Lung microvascular endothelial cell (primary cell): ENCODE results near the gene LCN6. TPM values are rescaled to one million over a fixed set of nuclear protein-coding genes. Genes with fewer than 3 reads are reported as not detected.
A peak's percentile ranks its signal among the peaks of the same experiment; 100 is the strongest.
"Not testable (repeated sequence)": the region's sequence is repeated elsewhere in the genome, so short reads cannot be mapped to it uniquely, and the experiment has no call there.

Experiments
- DNase-seq, 2 donors: peaks; one replicate each; pipeline versions ENCODE4 v3.0.0 to v3.0.0-alpha.2; 2010; ENCODE audit warnings: low read depth in 2 of 2
- total RNA-seq: library from RNA; depleted of rRNA; stranded (reverse); fragments of >200 nt; gene quantifications from 2 replicates; pipeline ENCODE4 v1.2.1, GENCODE V29; 2014

Gene LCN6, protein sequence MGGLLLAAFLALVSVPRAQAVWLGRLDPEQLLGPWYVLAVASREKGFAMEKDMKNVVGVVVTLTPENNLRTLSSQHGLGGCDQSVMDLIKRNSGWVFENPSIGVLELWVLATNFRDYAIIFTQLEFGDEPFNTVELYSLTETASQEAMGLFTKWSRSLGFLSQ
- total RNA-seq = not detected in 2 replicates

DNA sequence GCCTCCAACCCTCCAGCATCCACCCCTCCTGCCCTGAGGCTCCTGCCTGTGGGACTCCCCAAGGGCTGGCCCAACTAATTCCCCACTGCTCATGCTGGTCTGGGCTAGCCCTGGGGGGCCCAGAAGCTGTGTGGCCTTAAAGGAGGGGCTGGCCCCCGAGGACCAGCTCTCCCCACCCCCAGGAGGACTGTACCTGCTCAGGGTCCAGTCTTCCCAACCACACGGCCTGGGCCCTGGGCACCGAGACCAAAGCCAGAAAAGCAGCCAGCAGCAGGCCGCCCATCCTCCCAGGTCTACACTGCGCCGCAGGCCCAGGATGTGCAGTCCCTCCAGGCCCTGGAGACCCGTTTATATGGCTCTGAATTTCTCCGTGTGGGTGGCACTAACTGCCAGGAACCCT lies at the start of gene LCN6:
LCN6 (minus strand) TSS at position 325 of the 400 bp plus-strand sequence; CDS start at position 283, 42 bp downstream.
- DNase-seq = no peak

DNA sequence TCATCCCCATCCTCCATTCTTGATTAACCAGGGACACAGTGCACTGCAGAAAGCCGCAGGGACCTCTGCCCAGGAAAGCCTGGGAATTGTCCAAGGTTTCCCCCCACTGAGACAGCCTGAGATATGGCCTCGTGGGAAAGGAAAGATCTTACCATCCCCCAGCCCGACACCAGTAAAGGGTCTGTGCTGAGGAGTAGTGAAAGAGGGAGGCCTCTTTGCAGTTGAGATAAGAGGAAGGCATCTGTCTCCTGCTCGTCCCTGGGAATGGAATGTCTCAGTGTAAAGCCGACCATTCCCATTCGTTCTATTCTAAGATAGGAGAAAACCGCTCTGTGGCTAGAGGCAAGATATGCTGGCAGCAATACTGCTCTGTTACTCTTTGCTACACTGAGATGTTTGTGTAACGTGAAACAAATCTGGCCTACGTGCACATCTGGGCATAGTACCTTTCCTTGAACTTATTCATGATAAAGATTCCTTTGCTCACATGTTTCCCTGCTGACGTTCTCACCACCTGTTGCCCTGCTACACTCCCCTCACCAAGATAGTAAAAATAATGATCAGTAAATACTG lies 48.5 kb upstream of the LCN6 start:
- DNase-seq = not testable (repeated sequence)

DNA sequence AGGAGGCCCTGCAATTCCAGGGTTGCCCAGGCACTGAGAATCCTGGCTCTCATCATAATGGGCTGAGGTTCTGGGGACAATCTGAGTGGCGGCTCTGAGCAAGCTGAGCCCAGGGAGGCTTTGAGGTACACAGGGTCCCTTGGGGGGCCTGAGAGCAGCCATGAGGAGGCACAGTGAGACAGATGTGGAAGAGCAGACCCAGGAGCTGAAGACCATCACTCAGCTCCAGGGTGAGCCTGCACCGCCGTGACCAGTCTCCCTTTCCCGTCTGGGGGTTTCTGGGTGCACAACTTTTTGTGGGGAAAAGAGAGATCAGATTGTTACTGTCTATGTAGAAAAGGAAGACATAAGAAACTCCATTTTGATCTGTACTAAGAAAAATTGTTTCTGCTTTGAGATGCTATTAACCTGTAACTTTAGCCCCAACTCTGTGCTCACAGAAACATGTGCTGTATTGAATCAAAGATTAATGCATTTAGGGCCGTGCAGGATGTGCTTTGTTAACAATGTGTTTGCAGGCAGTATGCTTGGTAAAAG lies 48.0 kb upstream of the LCN6 start, which contains the start of gene CCDC183:
CCDC183 (plus strand) TSS at position 101 of the 537 bp plus-strand sequence; CDS start at position 161, 60 bp downstream.
- DNase-seq = no peak

DNA sequence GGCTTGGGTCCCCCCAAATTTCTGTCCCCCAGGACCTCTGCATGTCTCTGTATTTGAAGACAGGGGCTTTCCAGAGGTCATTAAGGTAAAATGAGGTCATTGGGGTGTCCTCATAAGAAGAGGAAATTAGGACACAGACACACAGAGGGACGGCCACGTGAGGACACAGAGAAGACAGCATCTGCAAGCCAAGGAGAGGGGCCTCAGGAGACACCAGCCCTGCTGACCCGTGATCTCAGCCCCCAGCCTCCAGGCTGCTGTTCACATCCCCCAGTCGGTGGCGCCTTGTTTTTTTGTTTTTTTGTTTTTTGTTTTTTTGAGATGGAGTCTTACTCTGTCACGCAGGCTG lies 46.6 kb upstream of the LCN6 start:
- DNase-seq = no peak

DNA sequence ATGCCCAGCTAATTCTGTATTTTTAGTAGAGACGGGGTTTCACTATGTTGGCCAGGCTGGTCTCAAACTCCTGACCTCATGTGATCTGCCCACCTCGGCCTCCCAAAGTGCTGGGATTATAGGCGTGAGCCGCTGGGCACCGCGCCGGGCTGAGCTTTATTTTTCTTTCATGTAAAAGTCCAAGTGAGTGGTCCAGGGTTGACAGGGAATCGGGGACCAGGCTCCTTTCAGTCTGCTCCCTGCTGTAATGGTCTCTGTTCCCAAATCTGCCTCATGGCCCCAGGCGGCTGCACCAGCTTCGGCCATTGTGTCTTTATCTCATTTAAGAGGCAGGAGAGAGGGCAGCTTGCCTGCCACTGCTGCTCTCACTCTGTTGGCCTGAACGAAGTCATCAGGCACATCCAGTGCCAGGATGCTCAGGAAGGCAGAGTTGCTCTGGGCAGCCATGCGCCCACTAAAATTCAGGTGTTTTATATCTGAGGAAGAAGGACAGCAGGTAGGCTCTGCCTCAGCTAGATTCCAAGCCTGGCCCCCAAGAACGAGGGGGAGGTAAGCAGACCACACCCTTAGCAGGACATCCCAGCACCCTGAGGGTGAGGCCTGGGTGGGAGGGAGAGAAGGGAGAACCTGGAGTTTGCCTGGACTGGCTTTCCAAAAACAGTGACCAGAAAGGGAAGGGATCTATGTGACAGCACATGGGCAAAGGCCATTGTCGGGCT lies 46.1 kb upstream of the LCN6 start:
- no peak for DNase-seq

DNA sequence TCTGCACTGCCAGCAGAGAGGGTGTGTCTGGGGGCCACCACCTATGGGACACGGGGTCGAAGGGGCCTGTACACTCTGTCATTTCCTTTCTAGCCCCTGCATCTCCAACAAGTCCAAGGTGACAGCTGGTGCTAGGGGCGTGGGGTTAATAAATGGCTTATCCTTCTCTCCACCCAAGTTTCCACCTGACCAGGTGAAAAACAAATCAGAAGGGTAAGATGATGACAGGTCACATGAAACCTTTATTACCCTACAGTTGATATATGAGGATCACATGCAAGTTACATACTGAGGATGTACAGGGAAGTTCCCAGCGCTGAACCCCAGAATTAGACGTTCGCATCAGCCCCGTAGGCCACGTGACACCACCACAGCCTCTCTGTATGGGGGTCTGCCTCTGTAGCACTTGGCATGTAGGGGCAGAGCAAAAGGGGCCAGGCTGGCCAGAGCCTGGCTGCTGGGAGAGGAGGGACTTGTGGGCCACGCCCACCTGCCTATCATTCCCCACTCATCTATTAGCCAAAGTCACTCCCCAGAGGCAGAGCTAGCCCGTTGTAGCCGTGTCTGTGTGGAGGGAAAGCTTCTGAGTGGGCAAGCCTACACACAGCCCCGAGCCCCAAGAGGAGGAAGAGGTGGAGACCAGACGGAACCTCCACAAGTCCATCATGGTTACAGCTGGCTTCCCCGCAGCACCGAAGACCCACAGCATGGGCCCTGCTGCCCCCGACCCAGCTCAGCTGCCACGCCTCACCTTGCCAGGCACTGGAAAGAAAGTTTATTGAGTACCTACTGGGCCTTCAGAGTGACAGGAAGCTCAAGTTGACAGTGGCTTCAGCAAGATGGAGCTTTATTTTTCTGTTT lies 45.0 kb upstream of the LCN6 start:
- peak in 1 of 2 donors; percentile 19 for DNase-seq

DNA sequence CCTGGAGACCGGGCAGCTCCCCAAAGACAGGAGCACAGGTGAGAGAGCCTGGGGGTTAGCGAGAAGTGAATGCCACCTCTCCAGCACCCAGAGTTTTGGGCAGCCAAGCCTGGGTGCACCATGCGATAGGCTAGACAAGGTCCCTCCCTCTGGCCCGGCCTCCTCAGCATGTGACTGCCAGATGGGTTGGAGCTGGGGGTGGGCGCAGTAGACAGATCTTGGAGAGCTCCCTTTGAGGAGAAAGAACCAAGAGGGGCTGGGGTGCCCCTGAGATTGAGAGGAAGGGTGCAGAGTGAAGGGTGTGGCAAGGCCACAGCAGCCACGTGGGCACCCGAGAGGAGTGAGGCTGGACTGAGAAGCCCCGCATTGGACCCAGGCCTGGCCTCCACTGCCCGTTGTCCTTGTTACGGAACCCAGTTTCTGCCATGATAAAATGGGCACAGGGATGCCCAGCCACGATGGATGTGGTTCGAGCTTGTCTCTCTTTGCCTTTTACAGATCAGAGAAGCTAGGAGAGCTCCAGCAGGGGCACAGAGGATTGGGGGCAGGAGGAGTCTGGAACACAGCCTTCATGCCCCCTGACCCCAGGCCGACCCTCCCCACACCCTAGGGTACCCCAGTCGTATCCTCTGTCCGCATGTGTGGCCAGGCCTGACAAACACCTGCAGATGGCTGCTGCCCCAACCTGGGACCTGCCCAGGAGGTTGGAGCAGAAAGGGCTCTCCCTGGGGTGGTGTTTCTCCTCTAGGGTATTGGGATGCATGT lies 44.2 kb upstream of the LCN6 start:
- DNase-seq = no peak

DNA sequence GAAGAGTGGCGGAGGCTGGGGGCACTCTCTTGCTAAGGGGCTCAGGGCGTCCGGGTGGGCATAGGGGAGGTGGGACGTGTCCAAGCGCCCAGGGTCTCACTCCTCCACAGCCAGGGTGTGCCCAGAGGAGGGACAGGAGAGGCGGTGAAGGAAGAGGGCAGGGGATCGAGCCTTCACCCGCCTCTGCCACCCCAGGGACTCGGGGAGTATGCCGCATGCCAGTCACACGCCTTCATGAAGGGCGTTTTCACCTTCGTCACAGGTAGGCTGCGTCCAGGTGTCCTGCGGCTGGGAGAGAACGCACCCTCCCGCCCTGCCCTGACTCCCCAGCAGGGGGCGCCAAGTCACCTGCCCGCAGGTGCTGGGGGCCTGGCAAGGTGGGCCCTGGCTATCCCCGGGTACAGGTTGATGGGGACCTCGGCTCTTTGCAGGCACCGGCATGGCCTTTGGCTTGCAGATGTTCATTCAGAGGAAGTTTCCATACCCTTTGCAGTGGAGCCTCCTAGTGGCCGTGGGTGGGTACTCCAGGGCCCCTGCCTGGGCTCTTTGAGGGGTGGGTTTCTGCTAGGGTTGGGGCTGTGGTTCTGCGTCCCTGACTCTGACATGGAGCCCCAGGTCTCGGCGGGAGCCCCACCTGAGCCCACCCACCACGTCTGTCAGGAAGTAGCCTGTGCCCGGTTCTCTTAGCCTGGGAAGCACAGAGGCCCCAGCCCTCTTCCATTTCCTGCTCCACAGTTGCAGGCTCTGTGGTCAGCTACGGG lies 43.4 kb upstream of the LCN6 start:
- peak; percentile 16 to 48 for DNase-seq

DNA sequence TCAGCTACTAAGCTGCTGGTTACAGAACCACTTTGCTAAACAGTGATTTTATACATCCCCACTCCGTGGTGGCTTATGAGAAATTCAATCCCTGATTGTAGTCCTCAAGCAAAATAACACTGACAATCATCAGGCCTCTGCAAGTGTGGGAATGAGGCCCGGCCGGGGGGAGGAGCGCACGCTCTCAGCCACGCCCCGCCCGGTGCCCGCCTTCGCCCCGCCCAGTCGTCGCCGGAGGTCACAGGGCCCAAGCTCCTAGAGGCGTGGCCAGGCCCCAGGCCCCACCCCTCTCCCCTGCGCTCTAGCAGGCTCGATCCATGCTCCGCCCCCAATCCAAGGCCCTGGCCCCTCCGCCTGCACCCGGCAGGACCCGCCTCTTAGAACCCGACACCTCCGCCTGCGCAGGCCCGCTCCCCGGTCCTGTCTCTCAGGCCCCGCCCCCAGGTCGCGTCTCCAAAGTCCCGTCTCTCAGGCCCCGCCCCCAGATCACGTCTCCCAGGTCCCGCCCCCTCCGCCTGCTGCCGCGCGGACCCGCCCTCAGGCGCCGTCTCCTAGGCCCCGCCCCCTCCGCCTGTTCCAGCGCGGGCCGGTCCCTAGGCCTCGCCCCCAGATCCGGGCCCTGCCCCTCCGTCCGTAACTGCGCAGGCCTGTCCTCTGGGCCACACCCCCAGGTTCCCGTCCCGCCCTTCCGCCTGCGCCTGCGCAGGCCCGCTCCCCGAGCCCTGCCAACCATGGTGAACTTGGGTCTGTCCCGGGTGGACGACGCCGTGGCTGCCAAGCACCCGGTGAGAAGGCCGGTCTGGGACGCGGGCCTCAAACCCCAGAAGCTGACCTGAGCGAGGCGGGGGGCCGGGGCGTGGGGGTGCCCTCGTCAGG lies 42.6 kb upstream of the LCN6 start, which contains the start of gene TMEM141:
TMEM141 (plus strand) TSS at position 705 of the 876 bp plus-strand sequence; CDS start at position 732, 27 bp downstream.
- DNase-seq = peak; percentile 100

DNA sequence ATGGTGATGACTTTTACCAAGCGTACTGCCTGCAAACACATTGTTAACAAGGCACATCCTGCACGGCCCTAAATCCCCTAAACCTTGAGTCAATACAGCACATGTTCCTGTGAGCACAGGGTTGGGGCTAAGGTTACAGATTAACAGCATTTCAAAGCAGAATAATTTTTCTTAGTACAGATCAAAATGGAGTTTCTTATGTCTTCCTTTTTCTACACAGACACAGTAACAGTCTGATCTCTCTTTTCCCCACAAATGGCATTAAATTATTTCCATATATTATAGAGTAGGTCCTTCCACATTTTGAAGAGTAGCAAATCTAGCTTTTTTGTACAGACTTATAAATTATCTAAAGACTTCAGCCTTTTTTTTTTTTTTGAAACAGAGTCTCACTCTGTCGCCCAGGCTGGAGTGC lies 41.2 kb upstream of the LCN6 start:
- no peak for DNase-seq

DNA sequence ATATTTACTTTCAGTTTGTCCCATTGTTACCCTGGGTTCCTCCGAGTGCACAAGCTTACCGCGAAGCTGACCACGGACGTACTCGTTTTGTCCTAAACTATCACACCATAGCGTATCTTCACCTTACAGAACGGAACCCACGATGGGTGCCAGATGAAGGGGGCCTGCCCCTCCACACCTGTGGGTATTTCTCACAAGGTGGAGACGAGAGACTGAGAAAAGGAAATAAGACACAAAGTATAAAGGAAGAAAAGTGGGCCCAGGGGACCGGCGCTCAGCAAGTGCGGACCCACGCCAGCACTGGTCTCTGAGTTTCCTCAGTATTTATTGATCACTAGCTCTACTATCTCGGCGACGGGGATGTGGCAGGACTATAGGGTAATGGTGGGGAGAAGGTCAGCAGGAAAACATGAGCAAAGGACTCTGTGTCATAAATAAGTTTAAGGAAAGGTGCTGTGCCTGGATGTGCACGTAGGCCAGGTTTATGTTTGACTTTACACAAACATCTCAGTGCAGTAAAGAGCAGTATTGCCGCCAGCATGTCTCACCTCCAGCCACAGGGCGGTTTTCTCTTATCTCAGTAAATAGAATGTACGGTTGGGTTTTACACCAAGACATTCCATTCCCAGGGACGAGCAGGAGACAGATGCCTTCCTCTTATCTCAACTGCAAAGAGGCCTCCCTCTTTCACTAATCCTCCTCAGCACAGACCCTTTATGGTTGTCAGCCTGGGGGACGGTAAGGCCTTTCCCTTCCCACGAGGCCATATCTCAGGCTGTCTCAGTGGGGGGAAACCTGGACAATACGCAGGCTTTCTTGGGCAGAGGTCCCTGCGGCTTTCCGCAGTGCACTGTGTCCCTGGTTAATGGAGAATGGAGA lies 40.6 kb upstream of the LCN6 start:
- DNase-seq = not testable (repeated sequence)

DNA sequence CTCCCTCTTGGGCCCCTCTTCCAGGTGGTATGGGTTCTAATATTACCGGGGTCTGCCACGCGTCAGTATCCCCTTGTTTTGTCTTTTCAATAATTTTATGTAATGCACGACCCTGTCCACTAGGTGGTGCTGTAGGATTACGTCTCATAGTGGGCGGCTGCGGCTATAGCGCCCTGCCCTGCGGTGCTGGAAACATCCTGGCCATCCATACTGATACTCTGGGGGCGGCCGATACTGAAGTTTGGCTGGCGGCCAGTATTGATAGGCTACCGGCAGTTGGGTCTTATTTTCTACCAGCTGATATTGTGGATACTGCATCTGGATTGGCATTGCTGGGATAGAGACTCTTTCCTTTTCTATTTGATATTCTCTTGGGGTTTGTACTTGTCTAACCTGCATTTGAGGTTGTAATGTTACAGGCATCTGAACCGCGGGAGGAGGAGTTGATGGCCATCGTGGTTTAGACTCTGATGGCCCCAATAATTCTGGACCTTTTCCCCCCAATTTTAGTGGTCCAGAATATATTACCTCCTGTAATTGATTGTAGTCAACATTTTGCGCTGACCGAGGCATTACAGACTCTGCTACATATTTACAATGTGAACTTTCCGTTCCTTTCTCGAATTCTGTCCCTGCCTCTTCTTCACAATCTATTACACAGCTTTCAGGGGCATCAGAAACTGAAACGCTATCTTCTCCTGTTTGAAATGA lies 39.5 kb upstream of the LCN6 start:
- peak; percentile 63 to 77 for DNase-seq

DNA sequence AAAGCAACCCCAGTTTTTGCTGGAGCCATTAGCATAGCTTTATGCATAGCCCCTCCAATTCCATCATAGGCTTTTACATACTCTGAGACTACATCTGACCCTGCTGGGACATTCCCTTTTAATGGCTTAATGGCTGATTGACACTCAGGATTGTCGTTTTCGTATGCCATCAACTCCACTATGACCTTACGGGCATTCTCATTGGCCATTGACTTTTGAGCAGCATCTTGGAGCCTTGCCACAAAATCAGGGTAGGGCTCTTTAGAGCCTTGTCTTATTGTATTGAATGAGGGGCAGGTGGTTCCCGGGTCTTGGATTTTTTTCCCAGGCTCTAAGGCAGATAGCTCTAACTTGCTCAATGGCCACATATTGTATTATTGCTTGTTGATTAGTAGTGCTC lies 38.7 kb upstream of the LCN6 start:
- DNase-seq = not testable (repeated sequence)

DNA sequence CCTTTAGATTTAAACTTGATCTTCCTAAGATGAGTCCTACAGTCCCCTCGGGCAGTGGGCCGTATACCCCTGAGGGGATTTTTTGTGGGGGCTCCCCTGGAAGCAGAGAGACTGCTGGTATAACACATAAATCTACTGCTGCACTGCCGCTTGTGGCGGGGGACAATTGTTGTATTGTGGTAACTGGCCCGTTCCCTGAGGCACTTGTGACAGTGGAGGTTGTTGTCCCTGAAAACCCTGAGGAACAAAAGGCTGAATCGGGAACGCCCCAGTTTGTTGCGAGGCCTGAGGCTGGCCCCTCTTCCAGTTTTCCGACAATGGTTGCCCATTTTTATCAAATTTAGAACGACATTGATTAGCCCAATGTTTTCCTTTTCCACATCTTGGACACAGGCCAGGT lies 38.1 kb upstream of the LCN6 start:
- no peak for DNase-seq

DNA sequence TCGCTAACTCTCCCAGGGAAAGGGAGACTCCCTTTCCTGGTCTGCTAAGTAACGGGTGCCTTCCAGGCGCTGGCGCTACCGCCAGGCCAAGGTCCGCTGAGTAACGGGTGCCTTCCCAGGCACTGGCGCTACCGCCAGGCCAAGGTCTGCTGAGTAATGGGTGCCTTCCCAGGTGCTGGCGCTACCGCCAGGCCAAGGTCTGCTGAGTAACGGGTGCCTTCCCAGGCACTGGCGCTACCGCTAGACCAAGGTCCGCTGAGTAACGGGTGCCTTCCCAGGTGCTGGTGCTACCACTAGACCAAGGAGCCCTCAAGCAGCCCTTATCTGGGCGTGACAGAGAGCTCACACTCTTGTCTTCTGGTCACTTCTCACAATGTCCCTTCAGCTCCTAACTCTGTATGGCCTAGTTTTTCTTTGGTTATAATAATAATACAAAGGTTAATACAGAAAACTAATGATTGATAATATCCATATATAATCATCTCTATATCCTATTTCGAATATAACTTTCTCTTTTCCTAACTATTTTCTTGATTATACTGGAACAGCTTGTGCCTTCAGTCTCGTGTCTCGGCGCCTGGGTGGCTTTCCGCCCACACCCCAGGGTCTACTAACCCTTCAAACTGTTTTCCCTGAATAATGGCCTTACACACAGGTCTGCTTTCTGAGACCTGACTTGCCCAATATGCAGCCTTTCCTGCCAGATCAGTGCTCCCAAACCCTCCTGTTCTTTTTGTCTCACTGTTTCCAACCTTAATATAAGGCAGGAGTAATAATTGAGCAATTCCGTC lies 37.4 kb upstream of the LCN6 start:
- not testable (repeated sequence) for DNase-seq

DNA sequence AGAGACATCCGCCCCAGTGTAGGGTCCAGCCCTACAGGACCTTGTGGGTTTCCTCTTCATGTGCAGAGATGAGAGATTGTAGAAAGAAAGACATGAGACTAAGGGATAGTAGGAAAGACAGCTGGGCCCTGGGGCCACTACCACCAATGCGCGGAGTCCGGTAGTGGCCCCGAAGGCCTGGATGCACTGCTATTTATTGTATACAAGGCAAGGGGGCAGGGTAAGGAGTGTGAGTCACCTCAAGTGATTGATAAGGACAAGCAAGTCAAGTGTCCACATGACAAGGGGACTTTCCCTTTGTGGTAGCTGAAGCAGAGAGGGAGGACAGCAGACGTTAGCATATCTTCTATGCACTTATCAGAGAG lies 36.7 kb upstream of the LCN6 start:
- DNase-seq = no peak
